IPS-18a (cell line): ENCODE measurements around the gene CAB39.
"Not testable (repeated sequence)": the region's sequence is repeated elsewhere in the genome, so short reads cannot be mapped to it uniquely, and the experiment has no call there.

ENCODE experiments used
- H3K27ac ChIP-seq: one replicate; pipeline ENCODE4 v1.5.1; 2013; ENCODE audit warnings: low read length
- H3K27me3 ChIP-seq: one replicate; pipeline ENCODE4 v1.6.1; 2013; ENCODE audit warnings: mild to moderate bottlenecking, low read length; ENCODE audit not compliant: control insufficient read depth, insufficient read depth
- H3K36me3 ChIP-seq: one replicate; pipeline ENCODE4 v1.6.1; 2013; ENCODE audit warnings: low read depth, low read length; ENCODE audit not compliant: control insufficient read depth
- H3K4me1 ChIP-seq: one replicate; pipeline ENCODE4 v1.6.1; 2013; ENCODE audit warnings: low read depth, low read length; ENCODE audit not compliant: control insufficient read depth
- H3K4me3 ChIP-seq: one replicate; pipeline ENCODE4 v1.5.1; 2013; ENCODE audit warnings: low read length
- H3K9ac ChIP-seq: one replicate; pipeline ENCODE4 v1.6.1; 2013; ENCODE audit warnings: mild to moderate bottlenecking, low read length, moderate library complexity
- H3K9me3 ChIP-seq: one replicate; pipeline ENCODE4 v1.6.1; 2013; ENCODE audit warnings: low read depth, low read length; ENCODE audit not compliant: control insufficient read depth

CAB39 gene

DNA sequence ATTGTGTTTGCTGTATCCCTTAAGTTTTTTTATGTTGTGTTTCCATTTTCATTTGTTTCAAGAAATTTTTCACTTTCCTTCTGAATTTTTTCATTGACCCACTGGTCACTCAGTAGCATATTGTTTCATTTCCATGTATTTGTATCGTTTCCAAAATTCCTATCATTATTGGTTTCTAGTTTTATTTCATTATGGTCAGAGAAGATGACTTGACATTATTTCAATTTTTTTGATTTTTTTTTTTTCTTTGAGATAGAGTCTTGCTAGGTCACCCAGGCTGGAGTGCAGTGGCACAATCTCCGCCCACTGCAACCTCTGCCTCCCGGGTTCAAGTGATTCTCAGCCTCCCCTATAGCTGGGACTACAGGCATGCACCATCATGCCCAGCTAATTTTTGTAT, 11.3 kb upstream of the CAB39 start:
- H3K27me3 ChIP-seq = no peaks in the 10 kb centered on the region
- H3K9me3 ChIP-seq = no peaks in the 10 kb centered on the region
- H3K4me1 ChIP-seq = no peaks in the 10 kb centered on the region
- no peak overlapping the region for H3K9ac ChIP-seq
- H3K4me3 ChIP-seq = no peak overlapping the region
- no peak overlapping the region for H3K27ac ChIP-seq
- H3K36me3 ChIP-seq = no peaks in the 10 kb centered on the region

DNA sequence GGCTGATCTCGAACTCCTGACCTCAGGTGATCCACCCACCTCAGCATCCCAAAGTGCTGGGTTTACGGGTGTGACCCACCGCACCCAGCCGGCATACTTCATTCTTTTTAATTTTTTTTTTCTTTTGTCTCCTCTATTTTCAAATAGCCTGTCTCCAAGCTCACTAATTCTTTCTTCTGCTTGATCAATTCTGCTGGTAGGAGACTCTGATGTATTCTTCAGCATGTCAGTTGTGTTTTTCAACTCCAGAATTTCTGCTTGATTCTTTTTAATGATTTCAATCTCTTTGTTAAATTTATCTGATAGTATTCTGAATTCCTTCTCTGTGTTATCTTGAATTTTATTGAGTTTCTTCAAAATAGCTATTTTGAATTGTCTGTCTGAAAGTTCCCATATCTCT, 10.2 kb upstream of the CAB39 start:
- H3K9ac ChIP-seq, H3K4me3 ChIP-seq, H3K36me3 ChIP-seq, H3K4me1 ChIP-seq, H3K9me3 ChIP-seq, H3K27me3 ChIP-seq, H3K27ac ChIP-seq: not testable (repeated sequence)

- H3K4me3 ChIP-seq = no peak overlapping the region
- no peaks in the 10 kb centered on the region for H3K4me1 ChIP-seq
- H3K36me3 ChIP-seq = no peaks in the 10 kb centered on the region
- H3K9ac ChIP-seq = no peak overlapping the region
- H3K27me3 ChIP-seq = no peaks in the 10 kb centered on the region
- no peak overlapping the region for H3K27ac ChIP-seq
- no peaks in the 10 kb centered on the region for H3K9me3 ChIP-seq
These were observed 9.1 kb upstream of the CAB39 start for GRCh38 chr2:230703514-230703913.

DNA sequence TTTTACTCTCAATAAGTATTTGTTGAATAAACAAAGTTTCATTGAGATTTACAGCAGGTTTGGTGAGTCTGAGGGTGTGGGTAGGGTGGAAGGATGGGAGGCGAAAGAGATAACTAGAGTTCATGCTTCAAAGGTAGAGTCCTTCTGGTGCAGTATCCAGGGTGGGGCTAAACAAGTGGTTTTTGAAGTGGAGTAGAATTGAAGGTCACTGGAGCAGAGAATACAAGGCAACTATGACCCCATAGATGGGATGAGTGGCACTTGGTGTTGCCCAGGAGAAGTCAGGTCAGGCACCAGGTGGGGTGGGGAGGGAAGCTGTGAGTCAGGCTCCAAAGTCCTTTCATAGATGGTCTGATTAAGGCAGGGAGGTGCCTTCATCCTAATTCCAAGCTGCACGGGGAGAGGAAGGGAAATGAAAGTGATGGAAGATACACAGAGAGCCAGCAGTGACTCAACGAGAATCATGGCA, 6.6 kb upstream of the CAB39 start:
- Histone ChIP-seq H3K27me3 (no peaks in the 10 kb centered on the region), H3K36me3 (no peaks in the 10 kb centered on the region), H3K27ac (no peak overlapping the region), H3K9ac (no peak overlapping the region), H3K9me3 (no peaks in the 10 kb centered on the region), H3K4me1 (no peaks in the 10 kb centered on the region), H3K4me3 (no peak overlapping the region)

- Histone ChIP-seq H3K9me3 (no peaks in the 10 kb centered on the region), H3K4me1 (no peaks in the 10 kb centered on the region), H3K27me3 (no peaks in the 10 kb centered on the region), H3K27ac (no peak overlapping the region), H3K9ac (no peak overlapping the region), H3K36me3 (no peaks in the 10 kb centered on the region), H3K4me3 (no peak overlapping the region)
These were observed 5.7 kb upstream of the CAB39 start for GRCh38 chr2:230706966-230707365.

GRCh38 chr2:230708204-230708603, 4.4 kb upstream of the CAB39 start:
- no peak overlapping the region for H3K9ac ChIP-seq
- H3K4me3 ChIP-seq = no peak overlapping the region
- no peaks in the 10 kb centered on the region for H3K36me3 ChIP-seq
- H3K27ac ChIP-seq = no peak overlapping the region
- H3K27me3 ChIP-seq = no peaks in the 10 kb centered on the region
- no peaks in the 10 kb centered on the region for H3K4me1 ChIP-seq
- H3K9me3 ChIP-seq = no peaks in the 10 kb centered on the region

DNA sequence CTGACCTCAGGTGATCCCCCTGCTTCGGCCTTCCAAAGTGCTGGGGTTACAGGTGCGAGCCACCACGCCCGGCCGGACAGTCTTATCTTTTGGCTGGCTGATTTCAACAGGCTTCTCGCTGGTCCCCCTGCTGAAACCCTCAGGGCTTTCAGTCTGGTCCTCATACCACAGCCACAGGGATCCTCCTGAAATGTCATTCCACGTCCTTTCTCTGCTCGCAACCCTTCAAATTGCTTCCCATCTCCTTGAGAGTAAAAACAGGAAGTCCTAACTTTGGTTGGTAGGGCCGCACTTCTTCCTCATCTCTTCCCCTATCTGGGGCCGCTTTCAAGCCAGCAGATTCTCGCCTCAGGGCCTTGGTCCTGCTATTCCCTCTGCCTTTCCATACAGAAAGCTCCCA, 1.4 kb upstream of the CAB39 start:
- peaks cover 7% of the 10 kb centered on the region for H3K4me1 ChIP-seq
- H3K27me3 ChIP-seq = no peaks in the 10 kb centered on the region
- H3K9me3 ChIP-seq = no peaks in the 10 kb centered on the region
- no peak overlapping the region for H3K4me3 ChIP-seq
- no peaks in the 10 kb centered on the region for H3K36me3 ChIP-seq
- H3K27ac ChIP-seq = no peak overlapping the region
- no peak overlapping the region for H3K9ac ChIP-seq

GRCh38 chr2:230713331-230714135, 891 bp downstream of the CAB39 start:
- H3K9ac ChIP-seq = peak overlapping the region; percentile 66
- no peak overlapping the region for H3K27ac ChIP-seq
- H3K27me3 ChIP-seq = no peaks in the 10 kb centered on the region
- H3K9me3 ChIP-seq = no peaks in the 10 kb centered on the region
- H3K4me1 ChIP-seq = peaks cover 22% of the 10 kb centered on the region
- H3K36me3 ChIP-seq = no peaks in the 10 kb centered on the region
- peak overlapping the region; percentile 78 for H3K4me3 ChIP-seq

DNA sequence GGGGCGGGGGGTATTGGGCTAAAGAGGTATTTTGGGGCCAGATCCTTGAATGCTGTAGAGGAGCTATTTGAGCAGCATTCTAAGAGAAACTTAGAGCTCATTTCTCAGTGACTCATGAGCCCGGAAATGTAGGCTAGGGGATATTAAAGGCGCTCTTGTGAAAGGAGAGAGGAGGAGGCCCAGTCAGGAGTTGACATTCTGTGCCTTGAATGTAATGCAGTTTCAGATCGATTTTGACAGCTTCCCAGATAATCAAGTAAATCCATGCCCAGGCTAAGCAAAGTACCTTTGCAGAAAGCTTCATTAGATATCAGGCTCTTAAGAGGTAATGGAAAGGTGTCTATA, 1.5 kb downstream of the CAB39 start:
- H3K4me1 ChIP-seq = peaks cover 24% of the 10 kb centered on the region
- peak overlapping the region; percentile 78 for H3K4me3 ChIP-seq
- no peak overlapping the region for H3K27ac ChIP-seq
- H3K9me3 ChIP-seq = no peaks in the 10 kb centered on the region
- no peaks in the 10 kb centered on the region for H3K27me3 ChIP-seq
- peak overlapping the region; percentile 66 for H3K9ac ChIP-seq
- no peaks in the 10 kb centered on the region for H3K36me3 ChIP-seq

GRCh38 chr2:230715201-230715600, 2.6 kb downstream of the CAB39 start:
- H3K4me3 ChIP-seq = no peak overlapping the region

GRCh38 chr2:230716588-230716987, 3.9 kb downstream of the CAB39 start:
- Histone ChIP-seq H3K27me3 (no peaks in the 10 kb centered on the region), H3K4me1 (peaks cover 37% of the 10 kb centered on the region), H3K4me3 (no peak overlapping the region), H3K9me3 (no peaks in the 10 kb centered on the region), H3K27ac (no peak overlapping the region), H3K36me3 (no peaks in the 10 kb centered on the region), H3K9ac (no peak overlapping the region)

More at GRCh38 chr2:230715201-230715600, 2.6 kb downstream of the CAB39 start:
- H3K9ac ChIP-seq = no peak overlapping the region
- no peaks in the 10 kb centered on the region for H3K9me3 ChIP-seq
- H3K27me3 ChIP-seq = no peaks in the 10 kb centered on the region
- peaks cover 31% of the 10 kb centered on the region for H3K4me1 ChIP-seq
- H3K36me3 ChIP-seq = no peaks in the 10 kb centered on the region
- no peak overlapping the region for H3K27ac ChIP-seq

GRCh38 chr2:230717600-230717999, 5.0 kb downstream of the CAB39 start:
- Histone ChIP-seq H3K4me1 (peaks cover 45% of the 10 kb centered on the region), H3K36me3 (no peaks in the 10 kb centered on the region), H3K9me3 (no peaks in the 10 kb centered on the region), H3K9ac (no peak overlapping the region), H3K27ac (no peak overlapping the region), H3K4me3 (no peak overlapping the region), H3K27me3 (no peaks in the 10 kb centered on the region)
